NCI-H345 (cell line): ENCODE measurements around the gene MIA.
"Not testable (repeated sequence)": the region's sequence is repeated elsewhere in the genome, so short reads cannot be mapped to it uniquely, and the experiment has no call there.

Experiments used
- DNase-seq: peaks from one replicate; lab custom pipeline; 2025; lab: John Stamatoyannopoulos, UW

MIA gene

DNA sequence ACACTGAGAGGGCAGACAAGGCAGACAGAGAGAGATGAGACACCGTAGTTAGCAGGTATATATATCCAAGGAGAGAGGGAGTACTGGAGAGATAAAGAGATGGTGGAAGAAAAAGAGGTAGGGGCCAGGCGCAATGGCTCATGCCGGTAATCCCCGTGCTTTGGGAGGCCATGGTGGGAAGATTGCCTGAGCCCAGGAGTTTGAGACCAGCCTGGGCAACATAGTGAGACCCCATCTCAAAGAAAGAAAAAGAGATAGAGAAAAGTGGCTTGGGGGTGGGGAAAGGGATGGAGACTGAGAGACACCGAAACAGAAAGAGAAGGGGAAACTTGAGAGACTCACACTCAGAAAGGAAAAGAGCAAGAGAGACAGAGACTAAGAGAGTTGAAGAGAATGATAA is 5.3 kb downstream of the MIA start:
- DNase-seq: no peak

DNA sequence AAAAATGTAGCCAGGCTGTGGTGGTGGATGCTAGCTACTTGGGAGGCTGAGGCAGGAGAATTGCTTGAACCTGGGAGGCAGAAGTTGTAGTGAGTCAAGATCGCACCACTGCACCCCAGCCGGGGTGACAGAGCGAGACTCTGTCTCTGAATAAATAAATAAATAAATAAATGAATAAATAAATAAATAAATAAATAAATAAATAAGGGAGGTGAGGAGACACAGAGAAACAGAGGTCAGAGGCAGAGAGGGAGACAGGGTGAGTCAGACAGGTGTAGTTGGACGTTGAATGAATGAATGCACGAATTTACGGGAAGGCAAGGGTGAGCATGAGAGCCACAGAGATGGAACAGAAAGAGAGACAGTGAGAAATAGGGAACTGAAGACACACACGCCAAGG is 5.8 kb downstream of the MIA start:
- DNase-seq: no peak

DNA sequence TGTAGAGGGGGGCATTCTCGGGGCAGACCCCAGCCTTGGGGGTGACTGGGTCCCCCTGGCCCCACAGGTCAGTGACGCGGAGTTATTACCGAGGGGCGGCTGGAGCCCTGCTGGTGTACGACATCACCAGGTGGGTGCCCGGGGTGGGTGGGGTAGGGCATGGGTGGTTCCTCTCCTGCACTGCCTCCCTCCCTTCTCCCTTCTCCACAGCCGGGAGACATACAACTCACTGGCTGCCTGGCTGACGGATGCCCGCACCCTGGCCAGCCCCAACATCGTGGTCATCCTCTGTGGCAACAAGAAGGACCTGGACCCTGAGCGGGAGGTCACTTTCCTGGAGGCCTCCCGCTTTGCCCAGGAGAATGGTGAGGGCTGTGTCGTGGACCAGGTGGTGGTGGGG is 8.4 kb downstream of the MIA start:
- no peak for DNase-seq

DNA sequence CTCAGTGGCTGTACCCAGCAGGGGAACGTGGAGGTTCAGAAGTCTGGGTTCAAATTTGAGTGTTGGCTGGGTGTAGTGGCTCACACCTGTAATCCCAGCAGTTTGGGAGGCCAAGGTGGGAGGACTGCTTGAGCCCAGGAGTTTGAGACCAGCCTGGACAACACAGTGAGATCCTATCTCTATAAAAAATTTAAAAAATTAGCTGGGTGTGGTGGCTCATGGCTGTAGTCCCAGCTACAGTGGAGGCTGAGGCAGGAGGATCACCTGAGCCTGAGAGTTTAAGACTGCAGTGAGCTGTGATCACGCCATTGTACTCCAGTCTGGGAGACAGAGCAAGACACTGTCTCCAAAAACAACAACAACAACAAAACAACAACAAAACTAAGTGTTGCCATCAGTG is 8.8 kb downstream of the MIA start:
- not testable (repeated sequence) for DNase-seq

DNA sequence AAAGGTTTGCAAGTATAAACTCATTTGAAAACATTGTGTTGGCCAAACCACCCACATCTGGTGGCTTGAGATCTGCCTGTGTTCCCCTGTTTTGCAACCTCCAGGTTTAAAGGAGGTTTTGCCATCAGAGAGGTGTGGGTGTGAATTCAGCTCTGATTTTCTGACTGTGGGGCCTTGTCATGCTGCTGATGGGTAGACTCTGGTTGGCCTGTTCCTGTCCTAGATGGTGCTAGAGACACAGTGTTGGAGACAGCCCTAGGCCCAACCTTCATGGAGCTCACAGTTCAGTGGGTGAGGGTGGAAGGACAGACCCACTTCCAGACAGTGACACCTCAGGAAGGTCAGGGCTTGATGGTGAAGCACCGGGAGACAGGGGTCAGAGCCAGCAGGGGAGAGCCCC is 10.2 kb downstream of the MIA start:
- DNase-seq: no peak

DNA sequence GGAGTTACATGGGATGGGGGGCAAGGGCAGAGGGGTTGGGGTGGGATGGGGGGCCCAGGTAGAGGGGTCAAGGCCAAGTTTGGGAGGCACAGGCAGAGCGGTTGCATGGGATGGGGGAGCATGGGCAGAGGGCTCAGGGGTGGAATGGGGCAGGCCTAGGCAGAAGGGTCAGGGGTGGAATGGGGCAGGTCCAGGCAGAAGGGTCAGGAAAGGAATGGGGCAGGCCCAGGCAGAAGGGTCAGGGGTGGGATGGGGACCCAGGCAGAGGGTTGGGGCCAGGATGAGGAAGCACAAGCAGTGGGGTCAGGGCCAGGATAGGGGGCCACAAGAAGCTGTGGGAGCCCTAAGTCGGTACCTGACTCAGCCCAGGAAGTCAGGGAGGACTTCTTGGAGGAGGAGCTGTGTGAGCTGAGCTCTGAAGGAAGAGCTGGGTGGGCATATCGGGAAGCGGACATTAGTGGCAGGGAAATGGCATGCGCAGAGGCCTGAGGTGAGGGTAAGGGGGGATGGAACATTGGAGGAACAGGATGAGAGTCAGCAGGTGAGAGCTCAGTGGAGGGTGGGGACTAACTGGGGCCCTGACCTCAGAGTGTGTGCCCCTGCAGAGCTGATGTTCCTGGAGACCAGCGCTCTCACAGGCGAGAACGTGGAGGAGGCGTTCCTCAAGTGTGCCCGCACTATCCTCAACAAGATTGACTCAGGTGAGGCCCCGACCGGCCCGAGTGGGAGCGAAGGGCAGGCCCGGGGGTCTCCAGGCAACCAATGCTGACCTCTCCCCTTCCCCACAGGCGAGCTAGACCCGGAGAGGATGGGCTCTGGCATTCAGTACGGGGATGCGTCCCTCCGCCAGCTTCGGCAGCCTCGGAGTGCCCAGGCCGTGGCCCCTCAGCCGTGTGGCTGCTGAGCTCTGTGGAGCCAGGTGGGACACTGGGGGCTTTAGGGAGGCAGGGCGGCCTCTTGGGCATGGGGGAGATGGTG is 11.0 kb downstream of the MIA start:
- DNase-seq: no peak

DNA sequence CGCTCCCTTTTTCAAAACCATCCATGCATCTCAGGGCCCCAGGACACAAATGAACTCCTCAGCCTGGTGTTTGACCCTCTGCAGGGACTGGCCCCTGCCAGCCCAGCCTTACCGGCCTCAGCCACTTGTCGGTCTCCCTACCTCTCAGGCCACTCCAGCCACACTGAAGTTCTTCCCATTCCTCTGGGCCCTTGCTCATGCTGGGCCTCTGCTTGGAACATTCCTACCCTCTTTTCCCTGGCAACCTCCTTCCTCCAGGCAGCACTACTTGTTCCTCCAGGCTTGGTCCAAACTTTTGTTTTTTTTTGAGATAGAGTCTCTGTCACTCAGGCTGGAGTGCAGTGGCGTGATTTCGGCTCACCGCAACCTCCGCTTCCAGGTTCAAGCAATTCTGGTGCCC is 16.0 kb downstream of the MIA start:
- DNase-seq: no peak

DNA sequence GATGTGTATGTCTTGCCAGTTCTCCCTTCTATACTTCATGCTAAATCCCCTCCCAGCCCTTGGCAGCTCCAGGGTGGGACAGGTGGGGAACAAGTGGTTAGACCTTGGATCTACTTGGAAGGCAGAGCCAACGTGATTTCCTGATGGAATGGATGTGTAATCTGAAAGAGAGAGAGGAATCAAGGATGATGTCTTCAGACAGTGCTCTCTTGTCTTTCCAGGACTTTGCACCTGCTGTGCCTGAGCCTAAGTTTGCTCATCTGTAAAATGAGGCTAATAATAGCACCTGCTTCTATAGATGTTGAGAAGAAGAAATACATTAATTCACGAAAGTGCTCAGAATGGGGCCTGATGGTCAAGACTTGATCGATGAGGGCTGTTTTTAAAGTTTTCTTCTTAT is 16.7 kb downstream of the MIA start:
- no peak for DNase-seq

DNA sequence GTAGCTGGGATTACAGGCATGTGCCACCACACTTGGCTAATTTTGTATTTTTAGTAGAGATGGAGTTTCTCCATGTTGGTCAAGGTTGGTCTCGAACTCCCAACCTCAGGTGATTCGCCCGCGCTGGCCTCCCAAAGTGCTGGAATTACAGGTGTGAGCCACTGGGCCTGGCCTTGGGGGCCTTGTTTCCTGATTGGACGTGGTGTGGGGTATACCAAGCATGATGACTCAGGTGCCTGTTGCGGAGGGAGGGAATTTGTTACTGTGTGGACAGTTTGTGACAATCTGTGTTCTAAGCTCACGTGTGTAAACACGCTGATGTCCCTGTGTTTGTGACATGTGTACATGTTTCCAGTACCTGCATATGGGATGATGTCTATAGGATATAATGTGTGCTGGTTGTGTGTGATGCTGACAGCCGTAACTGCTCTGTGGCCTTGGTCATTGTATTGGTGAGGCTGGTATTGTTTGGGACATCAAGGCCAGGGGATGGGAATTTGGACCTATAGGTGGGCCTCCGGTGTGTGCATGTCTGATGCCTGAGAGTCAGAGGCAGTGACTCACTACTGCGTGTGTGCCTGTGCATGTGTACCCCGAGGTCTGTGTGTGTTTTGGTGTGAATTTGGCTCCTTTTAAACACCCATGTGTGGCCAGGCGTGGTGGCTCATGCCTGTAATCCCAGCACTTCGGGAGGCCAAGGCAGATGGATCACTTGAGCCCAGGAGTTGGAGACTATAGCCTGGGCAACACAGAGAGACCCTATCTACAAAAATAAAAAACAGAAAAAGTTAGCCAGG is 22.0 kb downstream of the MIA start:
- DNase-seq: no peak

DNA sequence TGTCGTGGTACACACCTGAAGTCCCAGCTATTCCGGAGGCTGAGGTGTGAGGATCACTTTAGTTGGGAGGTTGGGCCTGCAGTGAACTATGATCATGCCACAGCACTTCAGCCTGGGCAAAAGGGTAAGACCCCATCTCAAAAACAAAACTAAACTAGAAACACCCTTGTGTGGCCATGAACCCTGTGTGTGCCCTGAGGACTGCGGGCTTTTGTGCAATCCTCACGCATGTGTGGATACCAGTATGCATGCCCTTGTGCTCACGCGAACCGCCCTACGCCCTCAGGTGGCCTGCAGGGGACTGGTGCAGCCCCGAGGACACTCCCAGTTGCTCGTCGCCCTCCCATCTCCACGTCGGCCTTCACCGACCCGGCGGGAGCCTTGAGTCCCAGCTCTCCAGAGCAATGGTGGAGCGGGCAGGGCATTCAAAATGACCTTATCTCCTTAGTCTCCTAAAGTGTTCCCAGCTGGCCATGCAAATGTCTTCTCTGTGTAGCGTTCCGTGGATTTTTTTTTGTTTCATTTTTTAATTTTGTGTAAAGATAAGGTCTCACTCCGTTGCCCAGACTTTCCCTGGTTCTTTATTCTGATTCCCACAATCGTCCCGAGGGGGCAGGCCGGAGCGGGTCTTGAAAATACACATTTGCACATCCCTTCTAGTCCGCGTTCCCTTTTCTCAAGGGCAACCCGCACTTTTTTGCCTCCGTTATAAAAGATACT is 22.8 kb downstream of the MIA start:
- DNase-seq: peak; percentile 82

DNA sequence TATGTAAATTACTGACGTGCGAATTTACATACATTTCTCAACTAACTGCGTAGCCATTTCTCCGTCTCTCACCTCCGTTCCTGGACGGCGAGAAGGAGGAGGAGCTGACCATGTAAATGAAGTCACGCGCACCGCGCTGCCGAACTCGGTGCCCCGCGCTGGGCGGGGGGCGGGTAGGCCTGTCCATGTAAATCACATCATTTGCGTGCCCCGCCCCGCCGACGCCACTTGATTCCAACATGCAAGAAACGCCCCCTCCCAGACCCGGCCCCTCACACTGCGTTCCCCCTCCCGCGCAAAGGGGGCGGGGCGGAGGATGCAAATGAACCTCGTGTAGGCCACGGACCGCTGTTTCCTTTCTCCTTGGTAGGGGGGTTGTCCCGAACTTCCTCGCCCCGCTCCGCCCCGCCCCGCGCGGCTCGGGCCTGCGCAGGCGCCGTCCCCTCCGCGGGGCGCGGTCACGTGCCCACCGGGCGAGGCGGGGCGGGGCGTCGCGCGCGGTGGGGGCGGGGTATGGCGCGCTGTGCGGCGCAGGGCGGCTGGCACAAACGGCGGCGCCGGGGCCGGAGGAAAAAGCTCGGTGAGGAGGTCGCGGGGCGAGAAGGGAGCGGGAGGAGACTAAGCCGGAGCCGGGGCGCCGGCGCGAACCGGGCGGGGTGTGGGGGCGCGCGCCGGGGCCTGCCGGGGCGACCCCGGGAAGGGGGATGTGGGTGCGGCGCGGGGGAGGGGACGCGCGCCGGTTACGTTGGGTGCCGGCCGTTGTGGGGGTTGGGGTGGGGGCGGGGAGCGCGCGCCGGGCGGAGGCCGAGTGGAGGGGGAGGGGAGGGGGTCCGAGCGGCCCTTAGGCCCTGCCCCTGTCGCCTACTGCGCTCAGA is 23.6 kb downstream of the MIA start, which contains the start of gene EGLN2:
EGLN2 (plus strand) TSS at position 509 of the 875 bp plus-strand sequence. CDS start 1,382 bp downstream, outside the sequence.
- peak; percentile 100 for DNase-seq

DNA sequence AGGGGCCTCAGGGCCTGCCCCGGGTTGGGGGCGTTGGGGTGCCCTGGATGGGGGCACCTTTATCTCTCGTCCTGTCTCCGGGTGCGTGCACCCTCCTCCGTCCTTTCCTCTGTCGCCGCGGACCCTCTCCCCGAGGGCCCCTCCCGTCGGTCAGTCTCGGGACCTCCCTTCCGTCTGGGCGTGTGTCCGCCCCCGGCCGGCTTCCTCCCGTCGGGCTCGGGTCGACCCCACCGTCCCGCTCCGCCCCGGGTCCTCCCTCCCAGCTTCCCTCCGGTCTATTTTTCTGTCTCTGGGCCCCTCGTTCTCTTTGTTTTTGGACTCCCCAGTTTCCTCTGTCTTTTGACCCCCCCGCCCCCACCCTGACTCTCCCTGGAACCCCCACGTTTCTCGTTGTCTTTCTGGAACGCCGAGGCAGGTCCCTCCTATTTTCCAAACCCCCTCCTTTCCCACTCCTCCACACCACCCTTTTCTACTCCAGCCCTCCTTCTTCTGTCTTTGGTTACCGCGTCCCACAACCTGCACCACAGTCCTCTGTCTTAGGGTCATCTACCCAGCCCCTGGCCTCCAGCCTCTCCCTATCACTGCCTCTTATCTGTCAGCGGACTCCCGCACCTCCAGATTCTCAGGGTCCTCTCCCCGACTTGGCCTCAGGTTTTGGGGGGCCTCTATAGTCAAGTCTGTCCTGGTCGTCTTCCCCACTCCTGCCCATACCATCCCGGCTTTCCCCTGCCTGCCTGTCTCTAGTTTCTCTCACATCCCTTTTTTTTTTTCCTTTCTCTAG is 24.4 kb downstream of the MIA start:
- peak; percentile 39 for DNase-seq

DNA sequence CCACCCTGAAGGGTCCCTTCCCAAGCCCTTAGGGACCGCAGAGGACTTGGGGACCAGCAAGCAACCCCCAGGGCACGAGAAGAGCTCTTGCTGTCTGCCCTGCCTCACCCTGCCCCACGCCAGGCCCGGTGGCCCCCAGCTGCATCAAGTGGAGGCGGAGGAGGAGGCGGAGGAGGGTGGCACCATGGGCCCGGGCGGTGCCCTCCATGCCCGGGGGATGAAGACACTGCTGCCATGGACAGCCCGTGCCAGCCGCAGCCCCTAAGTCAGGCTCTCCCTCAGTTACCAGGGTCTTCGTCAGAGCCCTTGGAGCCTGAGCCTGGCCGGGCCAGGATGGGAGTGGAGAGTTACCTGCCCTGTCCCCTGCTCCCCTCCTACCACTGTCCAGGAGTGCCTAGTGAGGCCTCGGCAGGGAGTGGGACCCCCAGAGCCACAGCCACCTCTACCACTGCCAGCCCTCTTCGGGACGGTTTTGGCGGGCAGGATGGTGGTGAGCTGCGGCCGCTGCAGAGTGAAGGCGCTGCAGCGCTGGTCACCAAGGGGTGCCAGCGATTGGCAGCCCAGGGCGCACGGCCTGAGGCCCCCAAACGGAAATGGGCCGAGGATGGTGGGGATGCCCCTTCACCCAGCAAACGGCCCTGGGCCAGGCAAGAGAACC is 25.1 kb downstream of the MIA start:
- DNase-seq: no peak

DNA sequence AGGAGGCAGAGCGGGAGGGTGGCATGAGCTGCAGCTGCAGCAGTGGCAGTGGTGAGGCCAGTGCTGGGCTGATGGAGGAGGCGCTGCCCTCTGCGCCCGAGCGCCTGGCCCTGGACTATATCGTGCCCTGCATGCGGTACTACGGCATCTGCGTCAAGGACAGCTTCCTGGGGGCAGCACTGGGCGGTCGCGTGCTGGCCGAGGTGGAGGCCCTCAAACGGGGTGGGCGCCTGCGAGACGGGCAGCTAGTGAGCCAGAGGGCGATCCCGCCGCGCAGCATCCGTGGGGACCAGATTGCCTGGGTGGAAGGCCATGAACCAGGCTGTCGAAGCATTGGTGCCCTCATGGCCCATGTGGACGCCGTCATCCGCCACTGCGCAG is 25.7 kb downstream of the MIA start:
- DNase-seq: no peak

DNA sequence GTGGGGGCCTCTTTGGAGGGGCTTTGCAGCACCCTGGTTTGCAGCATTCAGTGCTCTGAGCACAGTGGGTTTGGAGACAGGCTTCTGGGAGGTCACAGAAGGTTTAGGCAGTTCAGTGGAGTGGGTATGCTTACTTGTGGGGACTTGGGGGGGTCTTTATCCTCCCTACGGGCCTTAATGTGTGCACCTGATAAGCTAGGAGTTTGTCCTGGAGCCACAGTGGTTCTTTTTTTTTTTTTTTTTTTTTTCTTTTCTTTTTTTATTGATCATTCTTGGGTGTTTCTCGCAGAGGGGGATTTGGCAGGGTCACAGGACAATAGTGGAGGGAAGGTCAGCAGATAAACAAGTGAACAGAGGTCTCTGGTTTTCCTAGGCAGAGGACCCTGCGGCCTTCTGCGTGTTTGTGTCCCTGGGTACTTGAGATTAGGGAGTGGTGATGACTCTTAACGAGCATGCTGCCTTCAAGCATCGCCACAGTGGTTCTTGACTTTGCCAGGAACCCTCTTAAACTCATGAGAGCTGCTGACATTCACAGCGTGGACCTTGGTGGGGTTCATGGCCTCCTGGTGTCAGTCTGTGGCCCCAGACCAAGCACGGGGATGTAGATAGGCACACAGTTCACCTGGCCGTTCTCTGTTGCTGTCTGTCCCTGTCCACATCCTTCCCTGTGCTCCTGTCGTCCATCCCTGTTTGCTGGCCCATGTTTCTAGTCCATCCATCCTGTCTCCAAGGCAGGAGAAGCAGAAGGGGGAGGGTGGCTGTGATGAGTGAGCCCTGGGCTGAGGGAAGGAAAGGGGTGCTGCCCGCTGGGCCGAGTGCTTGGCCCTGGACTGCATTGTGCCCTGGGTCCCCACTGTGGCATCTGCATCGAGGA is 26.3 kb downstream of the MIA start:
- no peak for DNase-seq

DNA sequence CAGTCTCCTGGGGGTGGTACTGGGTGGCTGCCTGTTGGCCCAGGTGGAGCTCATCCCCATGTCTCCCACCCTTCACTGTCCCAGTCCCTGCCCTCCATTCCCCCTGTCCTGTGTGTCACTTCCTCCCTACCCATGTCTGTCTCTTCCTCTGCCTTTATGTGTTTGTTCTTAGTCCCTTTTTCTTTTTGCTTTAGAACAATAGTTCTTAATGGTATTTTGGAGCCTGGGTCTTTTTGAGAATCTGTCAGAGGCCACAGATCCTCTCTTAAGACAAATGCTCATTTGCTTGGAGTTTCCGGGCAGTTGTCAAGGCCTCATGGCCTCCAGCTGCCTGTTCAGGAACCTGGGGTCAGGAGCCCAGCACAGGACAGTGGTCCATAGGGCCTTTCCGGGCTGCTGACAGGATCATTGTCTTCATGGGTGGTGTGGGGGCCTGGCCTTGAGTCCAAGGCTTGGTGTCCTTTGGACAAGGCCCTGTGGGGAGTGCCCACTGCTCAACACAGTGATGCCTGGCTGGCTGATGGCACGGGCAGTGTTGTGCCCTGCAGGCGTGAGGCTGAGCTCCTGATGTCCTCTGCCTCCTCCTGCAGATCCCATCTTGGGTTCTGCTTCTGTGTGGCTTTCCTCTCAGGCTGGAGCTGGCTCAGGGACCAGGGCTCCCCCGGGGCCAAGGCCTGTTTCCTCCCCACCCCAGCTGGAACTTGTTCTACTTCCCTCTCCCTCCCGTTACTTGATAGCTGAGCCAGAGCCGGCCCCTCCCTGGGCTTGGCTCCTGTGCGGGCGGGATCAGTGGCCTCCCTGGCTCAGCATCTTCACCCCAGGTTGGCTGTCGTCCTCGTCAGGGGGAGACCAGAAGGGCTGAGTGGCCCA is 27.2 kb downstream of the MIA start:
- DNase-seq: no peak

DNA sequence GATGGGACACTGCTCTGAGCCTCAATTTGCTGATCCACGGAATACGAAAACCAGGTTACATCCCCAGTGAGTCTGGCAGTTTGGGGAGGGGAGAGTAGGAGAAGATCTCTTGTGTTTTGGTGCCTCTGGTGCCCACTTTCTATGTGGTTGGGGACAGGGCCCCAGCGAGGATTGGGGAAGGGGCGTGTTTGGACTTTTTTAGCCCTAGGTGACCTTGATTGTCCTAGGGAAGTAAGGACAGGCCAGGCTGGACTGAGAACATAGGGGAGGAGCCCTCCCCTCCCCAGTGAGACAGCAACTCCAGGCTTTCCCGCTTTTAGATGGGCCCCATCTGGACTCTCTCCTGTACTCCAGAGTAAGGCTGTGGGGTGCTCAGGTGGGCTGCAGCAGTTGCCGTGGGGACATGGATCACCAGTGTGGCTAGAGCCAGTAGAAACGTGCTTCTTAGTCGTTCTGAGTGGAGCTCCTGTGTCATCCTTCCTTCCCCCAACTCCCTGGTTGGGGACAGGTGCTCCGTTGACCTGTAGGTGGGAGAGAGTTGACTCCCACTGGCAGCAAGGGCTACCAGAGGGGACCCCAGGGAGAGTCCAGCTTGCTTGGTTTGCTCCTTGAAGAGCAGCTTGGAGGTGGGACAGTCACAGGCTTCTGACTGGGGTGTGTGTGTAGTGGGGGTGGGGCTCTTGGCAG is 28.0 kb downstream of the MIA start:
- no peak for DNase-seq
